Skeletal muscle cell (primary cell): ENCODE measurements around the gene HOXA5.

ENCODE experiments used
- DNase-seq: peaks from one replicate; pipeline ENCODE4 v3.0.0-alpha.2; 2010; ENCODE audit warnings: low read depth
- H3K4me3 ChIP-seq: 2 replicates; pipeline ENCODE4 v1.5.1; 2011; ENCODE audit warnings: low read depth, mild to moderate bottlenecking, control low read depth, low read length, moderate library complexity

The HOXA5 gene

GRCh38 chr7:27126596-27127327 is 16.7 kb downstream of the HOXA5 start:
- no peak overlapping the region for H3K4me3 ChIP-seq
- DNase-seq, result no peak

GRCh38 chr7:27125986-27126394 is 17.5 kb downstream of the HOXA5 start:
- H3K4me3 ChIP-seq, result no peak overlapping the region
- DNase-seq, result no peak

- no peak overlapping the region for H3K4me3 ChIP-seq
- DNase-seq, result no peak
These were observed 18.4 kb downstream of the HOXA5 start for GRCh38 chr7:27124902-27125689.

GRCh38 chr7:27124096-27124901 is 19.2 kb downstream of the HOXA5 start:
- no peak overlapping the region for H3K4me3 ChIP-seq
- no peak for DNase-seq

GRCh38 chr7:27123477-27124053 is 19.9 kb downstream of the HOXA5 start:
- DNase-seq, result no peak
- H3K4me3 ChIP-seq, result no peak overlapping the region

GRCh38 chr7:27123007-27123476 is 20.4 kb downstream of the HOXA5 start:
- H3K4me3 ChIP-seq, result no peak overlapping the region
- DNase-seq, result no peak

- no peak overlapping the region for H3K4me3 ChIP-seq
- no peak for DNase-seq
These were observed 21.2 kb downstream of the HOXA5 start for GRCh38 chr7:27122077-27122910.

- DNase-seq, result no peak
- no peak overlapping the region for H3K4me3 ChIP-seq
These were observed 21.8 kb downstream of the HOXA5 start for GRCh38 chr7:27121684-27122076.

- no peak overlapping the region for H3K4me3 ChIP-seq
- DNase-seq, result no peak
These were observed 24.0 kb downstream of the HOXA5 start for GRCh38 chr7:27119412-27119911.

GRCh38 chr7:27118580-27118979 is 24.9 kb downstream of the HOXA5 start:
- DNase-seq, result no peak
- H3K4me3 ChIP-seq, result no peak overlapping the region

GRCh38 chr7:27117887-27118491 is 25.5 kb downstream of the HOXA5 start:
- no peak for DNase-seq
- no peak overlapping the region for H3K4me3 ChIP-seq

GRCh38 chr7:27116962-27117886 is 26.3 kb downstream of the HOXA5 start:
- no peak overlapping the region for H3K4me3 ChIP-seq
- no peak for DNase-seq

- H3K4me3 ChIP-seq, result no peak overlapping the region
- no peak for DNase-seq
These were observed 27.2 kb downstream of the HOXA5 start for GRCh38 chr7:27116031-27116961.

- no peak overlapping the region for H3K4me3 ChIP-seq
- DNase-seq, result no peak
These were observed 28.1 kb downstream of the HOXA5 start for GRCh38 chr7:27115221-27116026.

GRCh38 chr7:27114881-27115220 is 28.6 kb downstream of the HOXA5 start:
- no peak for DNase-seq
- H3K4me3 ChIP-seq, result no peak overlapping the region
